ENCODE results near the gene EPM2A. TPM values are rescaled to one million over a fixed set of nuclear protein-coding genes. Genes with fewer than 3 reads are reported as not detected.

The EPM2A gene
- total and polyA plus RNA-seq, 2 of the 4 experiments (the other 2 are of a cell fraction), result 2.1 to 4.5 TPM

DNA sequence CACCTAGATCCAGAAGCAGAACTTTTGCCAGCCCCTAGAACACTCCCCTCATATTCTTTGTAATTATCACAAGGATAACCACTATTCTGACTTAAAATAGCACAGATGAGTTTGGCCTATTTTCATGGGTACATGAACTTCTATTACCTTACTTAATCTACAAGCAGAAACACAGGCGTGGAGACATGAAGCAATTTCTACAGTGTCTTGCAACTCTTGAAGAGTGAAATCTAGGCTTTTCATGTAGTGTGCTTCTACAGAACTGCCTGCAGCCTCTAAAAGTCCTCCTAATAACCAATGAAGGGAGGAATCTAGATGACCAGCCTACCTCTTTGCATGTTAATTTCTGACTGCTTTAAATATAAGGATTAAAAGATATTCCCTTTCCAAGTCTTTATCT lies 82.7 kb downstream of the EPM2A start:
- no peaks in the 10 kb centered on the region for H3K79me1 ChIP-seq (ENCODE audit: low read depth in 1 of 2, low read length in 2 of 2)
- intact Hi-C loops (cut with micrococcal nuclease) (no loop called here), in situ Hi-C loops (cut with MboI; ENCODE audit: low sequenced_read_pairs) (no loop called here), dilution Hi-C loops (cut with HindIII; ENCODE audit: low sequenced_read_pairs, unreplicated experiment) (no loop called here)
- H3K4ac ChIP-seq (ENCODE audit: low read depth, low read length), result no peak overlapping the region
- H3K23ac ChIP-seq (ENCODE audit: low read depth, low read length), result no peak overlapping the region
- H2AK9ac ChIP-seq (replicated peaks; ENCODE audit: low read depth, low read length, poor library complexity), result no peak overlapping the region
- no peaks in the 10 kb centered on the region for H3K9me3 ChIP-seq (ENCODE audit: control insufficient read depth, insufficient read depth, low read length)
- no peak overlapping the region for H3K56ac ChIP-seq (ENCODE audit: extremely low read depth, insufficient read depth, low read length)
- 0 out of 2 replicates have a peak, but pooled peaks cover 2% of the 10 kb centered on the region for H3K9me1 ChIP-seq (ENCODE audit: insufficient read depth, low read length)
- no peak overlapping the region for H4K8ac ChIP-seq (ENCODE audit: low read depth in 2 of 2, low read length in 2 of 2)
- no peak overlapping the region for H2AK5ac ChIP-seq (ENCODE audit: low read depth, low read length)
- H3K36me3 ChIP-seq (ENCODE audit: control insufficient read depth, insufficient read depth, low read length), result no peaks in the 10 kb centered on the region
- H2BK5ac ChIP-seq (ENCODE audit: low read depth, low read length, poor library complexity, severe bottlenecking), result no peak overlapping the region
- no peak overlapping the region for H4K5ac ChIP-seq (ENCODE audit: low read depth, low read length)
- H3K18ac ChIP-seq (ENCODE audit: low read depth, low read length), result no peak overlapping the region
- H3K9ac ChIP-seq (ENCODE audit: low read depth, low read length), result no peak overlapping the region
- ChIA-PET POLR2A (ENCODE audit: unreplicated experiment) (no interaction called here), CTCF (no interaction called here)
- H3K4me3 ChIP-seq (ENCODE audit: insufficient read depth, low read depth, low read length), result no peak overlapping the region
- no TSS peak for BruUV-seq (replicated peaks)
- H2BK120ac ChIP-seq (ENCODE audit: low read depth, low read length), result no peak overlapping the region
- H2AFZ ChIP-seq (replicated peaks; ENCODE audit: low read length, poor library complexity), result no peak overlapping the region
- no peak overlapping the region for H3K27ac ChIP-seq (ENCODE audit: insufficient read depth, low read length)
- no peaks in the 10 kb centered on the region for H4K20me1 ChIP-seq (ENCODE audit: insufficient read depth, low read length)
- H2BK15ac ChIP-seq (ENCODE audit: low read depth, low read length), result no peak overlapping the region
- no peak overlapping the region for H3K4me2 ChIP-seq (ENCODE audit: low read depth, low read length)
- no peak overlapping the region for H4K91ac ChIP-seq (ENCODE audit: insufficient read depth, low read depth, low read length)
- ATAC-seq (ENCODE audit: low read depth) (no peak), DNase-seq (no peak)
- H3K27me3 ChIP-seq (ENCODE audit: control insufficient read depth, insufficient read depth, low read length), result no peaks in the 10 kb centered on the region
- no CpG with 5 or more reads among the region's 1 CpG for WGBS, 2 experiments (ENCODE audit: extremely low coverage in 2 of 2, insufficient read length in 1 of 2)
- H3K4me1 ChIP-seq (ENCODE audit: control insufficient read depth, insufficient read depth, low read length), result no peaks in the 10 kb centered on the region
- no peak overlapping the region for H2BK20ac ChIP-seq (ENCODE audit: low read depth, low read length)
- no peak overlapping the region for H3K14ac ChIP-seq (replicated peaks; ENCODE audit: low read depth, low read length)
- TF ChIP-seq RCOR1 (IDR thresholded peaks at IDR 0.05; ENCODE audit: insufficient replicate concordance, low read length) (no peak), RAD21 (IDR thresholded peaks at IDR 0.05; ENCODE audit: low read length) (no peak), RFX5 (IDR thresholded peaks at IDR 0.05; ENCODE audit: low read depth, low read length) (no peak)
